HCT116 (cell line): ENCODE results near the gene GTPBP2. TPM values are rescaled to one million over a fixed set of nuclear protein-coding genes. Genes with fewer than 3 reads are reported as not detected.

ENCODE experiments used
- ATAC-seq: fragments of 200-7000 bp; cut with Tn5 transposase; 2 replicates; pipeline ENCODE4 v1.9.1; 2020; ENCODE audit warnings: mild to moderate bottlenecking, moderate library complexity
- BruUV-seq: library from RNA; stranded (reverse); fragments of 400-500 nt; replicated peaks from 2 replicates; lab custom pipeline; 2021; lab: Mats Ljungman, UMichigan
- CTCF ChIA-PET: fragments of 300-600 bp; sonication (Branson Sonifier 250); formaldehyde crosslinking; loops from one replicate; lab custom pipeline; 2021; ENCODE audit warnings: antibody characterized with exemption; lab: Charles Lee
- POLR2A ChIA-PET: fragments of 300-600, 350-600 bp; sonication (Branson Sonifier 250); formaldehyde crosslinking; loops from one replicate; lab custom pipeline; 2021; ENCODE audit warnings: antibody characterized with exemption; lab: Charles Lee
- RAD21 ChIA-PET, 2 experiments: fragments of 300-600 bp; sonication (Branson Sonifier 250); formaldehyde crosslinking; loops; one replicate each; lab custom pipeline; 2023; ENCODE audit warnings: low total read pairs in 2 of 2; ENCODE audit not compliant: uncharacterized antibody in 2 of 2, unreplicated experiment in 2 of 2, low non-redundant PET in 1 of 2; lab: Charles Lee
- DNase-seq: peaks from one replicate; pipeline ENCODE4 v3.0.0-alpha.2; 2010; ENCODE audit warnings: low read depth, low spot score
- H2AFZ ChIP-seq: fragments of 200-600 bp; shearing (Covaris generic), sonication (generic); 2 replicates; pipeline ENCODE4 v1.6.1; 2017; ENCODE audit warnings: low read depth, mixed run types, mixed read lengths, antibody characterized with exemption, low read length; ENCODE audit not compliant: poor library complexity, severe bottlenecking
- H3K27ac ChIP-seq: 2 replicates; pipeline ENCODE4 v1.5.1; 2012; ENCODE audit warnings: low read depth, low read length
- H3K27me3 ChIP-seq: fragments of 200-600 bp; sonication (generic); 2 replicates; pipeline ENCODE4 v1.6.1; 2016; ENCODE audit warnings: mixed run types, low read length, mixed read lengths; ENCODE audit not compliant: insufficient read depth
- H3K36me3 ChIP-seq, 2 experiments: fragments of 200-500 bp in 1 of 2; fragments of 200-600 bp in 1 of 2; sonication (Bioruptor generic) in 1 of 2; sonication (generic) in 1 of 2; 2 replicates each; pipeline versions ENCODE4 v1.5.1 to v1.6.1; 2014 to 2016; ENCODE audit warnings: low read length in 2 of 2, inconsistent platforms in 1 of 2, mixed read lengths in 1 of 2, mixed run types in 1 of 2; ENCODE audit not compliant: insufficient read depth in 2 of 2, control insufficient read depth in 1 of 2
- H3K4me1 ChIP-seq, 2 experiments: fragments of 200-600 bp in 1 of 2; sonication (generic) in 1 of 2; 2 replicates each; pipeline versions ENCODE4 v1.5.1 to v1.6.1; 2012 to 2017; ENCODE audit warnings: low read length in 2 of 2, inconsistent platforms in 1 of 2, mild to moderate bottlenecking in 1 of 2, mixed read lengths in 1 of 2, mixed run types in 1 of 2, moderate library complexity in 1 of 2; ENCODE audit not compliant: insufficient read depth in 2 of 2, control insufficient read depth in 1 of 2
- H3K4me2 ChIP-seq: fragments of 200-600 bp; sonication (generic); 2 replicates; pipeline ENCODE4 v1.6.1; 2017; ENCODE audit warnings: mixed run types, low read length, mixed read lengths
- H3K4me3 ChIP-seq, 2 experiments: fragments of 200-600 bp in 1 of 2; sonication (generic) in 1 of 2; replicated peaks in 1 of 2; 2 replicates each; pipeline ENCODE4 v1.5.1; 2011 to 2016; ENCODE audit warnings: low read length in 2 of 2, control low read depth in 1 of 2, low read depth in 1 of 2, mild to moderate bottlenecking in 1 of 2, mixed read lengths in 1 of 2, mixed run types in 1 of 2
- H3K79me2 ChIP-seq: fragments of 200-600 bp; sonication (generic); 2 replicates; pipeline ENCODE4 v1.6.1; 2017; ENCODE audit warnings: mild to moderate bottlenecking, mixed run types, low read length, moderate library complexity, mixed read lengths; ENCODE audit not compliant: insufficient read depth
- H3K9ac ChIP-seq: fragments of 200-600 bp; sonication (generic); 2 replicates; pipeline ENCODE4 v1.6.1; 2016; ENCODE audit warnings: low read length, mixed read lengths
- H3K9me2 ChIP-seq: fragments of 200-600 bp; sonication (generic), shearing (Covaris generic); 2 replicates; pipeline ENCODE4 v1.6.1; 2017; ENCODE audit warnings: mixed run types, mild to moderate bottlenecking, moderate library complexity; ENCODE audit not compliant: insufficient read depth
- H3K9me3 ChIP-seq, 2 experiments: fragments of 200-500 bp in 1 of 2; fragments of 200-600 bp in 1 of 2; sonication (Bioruptor generic) in 1 of 2; sonication (generic) in 1 of 2; 2 replicates each; pipeline ENCODE4 v1.6.1; 2014 to 2017; ENCODE audit warnings: low read length in 2 of 2, mixed read lengths in 2 of 2, inconsistent platforms in 1 of 2, low read depth in 1 of 2, mild to moderate bottlenecking in 1 of 2, mixed run types in 1 of 2, moderate library complexity in 1 of 2; ENCODE audit not compliant: control insufficient read depth in 1 of 2, insufficient read depth in 1 of 2
- H4K20me1 ChIP-seq: fragments of 200-600 bp; sonication (generic), shearing (Covaris generic); 2 replicates; pipeline ENCODE4 v1.6.1; 2017; ENCODE audit warnings: mixed run types, mild to moderate bottlenecking, moderate library complexity; ENCODE audit not compliant: insufficient read depth
- ATF3 ChIP-seq: IDR thresholded peaks from 2 replicates; pipeline ENCODE4 v1.6.1; 2012
- EZH2 ChIP-seq: fragments of 200-600 bp; sonication (generic); IDR thresholded peaks from 2 replicates; pipeline ENCODE4 v1.6.1; 2017; ENCODE audit warnings: antibody characterized with exemption, mixed run types
- POLR2AphosphoS5 ChIP-seq: IDR thresholded peaks from 2 replicates; pipeline ENCODE4 v1.6.1; 2011; ENCODE audit warnings: mild to moderate bottlenecking, low read depth, low read length, moderate library complexity
- RAD21 ChIP-seq: IDR thresholded peaks from 2 replicates; pipeline ENCODE4 v1.6.1; 2012; ENCODE audit warnings: low read depth, mild to moderate bottlenecking
- YY1 ChIP-seq: IDR thresholded peaks from 2 replicates; pipeline ENCODE4 v1.6.1; 2011; ENCODE audit warnings: low read length, low read depth, moderate library complexity, mild to moderate bottlenecking; ENCODE audit not compliant: insufficient replicate concordance; ENCODE audit errors: extremely low read depth
- intact Hi-C: fragments of 100-400 bp; cut with micrococcal nuclease; formaldehyde crosslinking; loops from 2 replicates; pipeline ENCODE4 v1.10.0; 2022
- total RNA-seq: library from RNA; stranded (reverse); gene quantifications from one replicate; pipeline ENCODE4 v1.2.1, GENCODE V29; 2021; ENCODE audit not compliant: unreplicated experiment
- TF ChIP-seq, protein P1 (sequence below), 3 experiments: fragments of 200-600 bp in 1 of 3; sonication (generic) in 1 of 3; IDR thresholded peaks in 2 of 3; conservative IDR thresholded peaks in 1 of 3; 2 replicates each; pipeline ENCODE4 v1.5.1; 2012 to 2017; ENCODE audit warnings: low read depth in 2 of 3, low read length in 2 of 3, antibody characterized with exemption in 1 of 3, borderline replicate concordance in 1 of 3, control low read depth in 1 of 3, mild to moderate bottlenecking in 1 of 3, mixed read lengths in 1 of 3, mixed run types in 1 of 3, moderate library complexity in 1 of 3; ENCODE audit not compliant: insufficient read depth in 1 of 3

Gene GTPBP2
- total RNA-seq, 1 experiment from 2014 or later = 98.0 TPM

DNA sequence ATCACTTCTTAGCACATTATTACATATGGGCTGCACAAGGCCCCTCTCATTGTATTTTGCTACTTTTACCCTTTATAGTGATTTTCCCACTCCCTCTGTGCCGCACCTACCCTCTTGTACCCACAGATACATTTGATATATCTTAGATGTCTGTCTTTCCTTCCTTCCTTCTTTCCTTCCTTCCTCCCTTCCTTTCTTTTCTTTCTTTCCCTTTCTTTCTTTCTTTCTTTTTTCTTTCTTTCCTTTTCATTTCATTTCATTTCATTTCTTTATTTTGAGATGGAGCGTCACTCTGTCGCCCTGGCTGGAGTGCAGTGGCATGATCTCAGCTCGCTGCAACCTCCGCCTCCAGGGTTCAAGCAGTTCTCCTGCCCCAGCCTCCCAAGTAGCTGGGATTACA lies 40.9 kb downstream of the GTPBP2 start:
- H3K9ac ChIP-seq = no peak overlapping the region
- no peaks in the 10 kb centered on the region for H4K20me1 ChIP-seq
- ChIA-PET CTCF (no interaction called here), RAD21 (no interaction called here), POLR2A (no interaction called here)
- H3K27me3 ChIP-seq = no peaks in the 10 kb centered on the region
- no peak overlapping the region for H2AFZ ChIP-seq
- no peak overlapping the region for H3K4me3 ChIP-seq
- H3K9me2 ChIP-seq = no peaks in the 10 kb centered on the region
- H3K4me1 ChIP-seq = no peaks in the 10 kb centered on the region
- TF ChIP-seq, protein P1, sequence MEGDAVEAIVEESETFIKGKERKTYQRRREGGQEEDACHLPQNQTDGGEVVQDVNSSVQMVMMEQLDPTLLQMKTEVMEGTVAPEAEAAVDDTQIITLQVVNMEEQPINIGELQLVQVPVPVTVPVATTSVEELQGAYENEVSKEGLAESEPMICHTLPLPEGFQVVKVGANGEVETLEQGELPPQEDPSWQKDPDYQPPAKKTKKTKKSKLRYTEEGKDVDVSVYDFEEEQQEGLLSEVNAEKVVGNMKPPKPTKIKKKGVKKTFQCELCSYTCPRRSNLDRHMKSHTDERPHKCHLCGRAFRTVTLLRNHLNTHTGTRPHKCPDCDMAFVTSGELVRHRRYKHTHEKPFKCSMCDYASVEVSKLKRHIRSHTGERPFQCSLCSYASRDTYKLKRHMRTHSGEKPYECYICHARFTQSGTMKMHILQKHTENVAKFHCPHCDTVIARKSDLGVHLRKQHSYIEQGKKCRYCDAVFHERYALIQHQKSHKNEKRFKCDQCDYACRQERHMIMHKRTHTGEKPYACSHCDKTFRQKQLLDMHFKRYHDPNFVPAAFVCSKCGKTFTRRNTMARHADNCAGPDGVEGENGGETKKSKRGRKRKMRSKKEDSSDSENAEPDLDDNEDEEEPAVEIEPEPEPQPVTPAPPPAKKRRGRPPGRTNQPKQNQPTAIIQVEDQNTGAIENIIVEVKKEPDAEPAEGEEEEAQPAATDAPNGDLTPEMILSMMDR (IDR thresholded peaks at IDR 0.05 in 2 of 3, conservative IDR thresholded peaks at IDR 0.05 in 1 of 3; ENCODE audit: borderline replicate concordance in 1 of 3, insufficient read depth in 1 of 3, low read depth in 2 of 3, low read length in 2 of 3) = no peak
- TF ChIP-seq YY1 = no peak
- no peak for TF ChIP-seq EZH2
- TF ChIP-seq POLR2AphosphoS5 = no peak
- no peak for TF ChIP-seq RAD21
- no peak for TF ChIP-seq ATF3
- H3K4me2 ChIP-seq = no peak overlapping the region
- peaks cover 37 to 42% of the 10 kb centered on the region in 2 experiments for H3K36me3 ChIP-seq
- DNase-seq = no peak
- ATAC-seq = no peak
- no peaks in the 10 kb centered on the region for H3K9me3 ChIP-seq
- no TSS peak for BruUV-seq
- peaks cover 5% of the 10 kb centered on the region; the same call in 1 of the 2 replicates for H3K79me2 ChIP-seq
- intact Hi-C loops = no loop called here
- no peak overlapping the region for H3K27ac ChIP-seq
